GM06990 (cell line): Measurements from ENCODE around the gene MAP3K20.
"Not testable (repeated sequence)": the region's sequence is repeated elsewhere in the genome, so short reads cannot be mapped to it uniquely, and the experiment has no call there.

Experiments
- DNase-seq: peaks from one replicate; pipeline ENCODE4 v3.0.0-alpha.2; 2011; ENCODE audit not compliant: insufficient read length; ENCODE audit errors: extremely low read depth
- H3K27me3 ChIP-seq: replicated peaks from 2 replicates; pipeline ENCODE4 v1.6.0; 2011; ENCODE audit warnings: low read length; ENCODE audit not compliant: control insufficient read depth, insufficient read depth
- H3K36me3 ChIP-seq: 2 replicates; pipeline ENCODE4 v1.5.1; 2011; ENCODE audit warnings: low read length; ENCODE audit not compliant: control insufficient read depth, insufficient read depth
- H3K4me3 ChIP-seq: replicated peaks from 2 replicates; pipeline ENCODE4 v1.5.1; 2011; ENCODE audit warnings: low read depth, mild to moderate bottlenecking, control low read depth, low read length
- CTCF ChIP-seq: IDR thresholded peaks from 2 replicates; pipeline ENCODE4 v1.5.1; 2011; ENCODE audit warnings: low read length, control low read depth, mild to moderate bottlenecking, inconsistent platforms; ENCODE audit not compliant: insufficient read depth, poor library complexity, severe bottlenecking

Gene MAP3K20

GRCh38 chr2:173198327-173198726, 122.7 kb downstream of the MAP3K20 start:
- TF ChIP-seq CTCF, result no peak
- no peaks in the 10 kb centered on the region for H3K36me3 ChIP-seq
- no peak overlapping the region for H3K4me3 ChIP-seq
- DNase-seq, result no peak
- no peaks in the 10 kb centered on the region for H3K27me3 ChIP-seq

GRCh38 chr2:173199294-173199693, 123.6 kb downstream of the MAP3K20 start:
- no peak for TF ChIP-seq CTCF
- DNase-seq, result no peak

GRCh38 chr2:173202570-173202969, 126.9 kb downstream of the MAP3K20 start:
- no peaks in the 10 kb centered on the region for H3K27me3 ChIP-seq
- DNase-seq, result no peak
- no peak overlapping the region for H3K4me3 ChIP-seq
- no peaks in the 10 kb centered on the region; the same call in 1 of the 2 replicates for H3K36me3 ChIP-seq
- TF ChIP-seq CTCF, result no peak

More at GRCh38 chr2:173199294-173199693, 123.6 kb downstream of the MAP3K20 start:
- Histone ChIP-seq H3K36me3 (no peaks in the 10 kb centered on the region), H3K4me3 (no peak overlapping the region), H3K27me3 (no peaks in the 10 kb centered on the region)

- no peak for TF ChIP-seq CTCF
- H3K27me3 ChIP-seq, result no peaks in the 10 kb centered on the region
- no peak overlapping the region for H3K4me3 ChIP-seq
- DNase-seq, result no peak
- H3K36me3 ChIP-seq, result no peaks in the 10 kb centered on the region; the same call in 1 of the 2 replicates
Measured at GRCh38 chr2:173204316-173204715, 128.7 kb downstream of the MAP3K20 start.

GRCh38 chr2:173205375-173205774, 129.7 kb downstream of the MAP3K20 start:
- H3K4me3 ChIP-seq, result no peak overlapping the region
- H3K27me3 ChIP-seq, result no peaks in the 10 kb centered on the region
- no peaks in the 10 kb centered on the region; the same call in 1 of the 2 replicates for H3K36me3 ChIP-seq
- no peak for TF ChIP-seq CTCF
- no peak for DNase-seq

- H3K4me3 ChIP-seq, DNase-seq, H3K36me3 ChIP-seq, H3K27me3 ChIP-seq: not testable (repeated sequence)
Measured at GRCh38 chr2:173207124-173207523, 131.5 kb downstream of the MAP3K20 start.
